HCT116 (cell line): ENCODE measurements around the gene OPHN1.

Source experiments
- CTCF ChIP-seq, 3 experiments: fragments of 200-600 bp in 1 of 3; sonication (generic) in 1 of 3; IDR thresholded peaks in 2 of 3; conservative IDR thresholded peaks in 1 of 3; 2 replicates each; pipeline ENCODE4 v1.5.1; 2012 to 2017; ENCODE audit warnings: low read depth in 2 of 3, low read length in 2 of 3, antibody characterized with exemption in 1 of 3, borderline replicate concordance in 1 of 3, control low read depth in 1 of 3, mild to moderate bottlenecking in 1 of 3, mixed read lengths in 1 of 3, mixed run types in 1 of 3, moderate library complexity in 1 of 3; ENCODE audit not compliant: insufficient read depth in 1 of 3
- EZH2 ChIP-seq: fragments of 200-600 bp; sonication (generic); IDR thresholded peaks from 2 replicates; pipeline ENCODE4 v1.6.1; 2017; ENCODE audit warnings: antibody characterized with exemption, mixed run types
- EZH2phosphoT487 ChIP-seq: fragments of 200-600 bp; IDR thresholded peaks from 2 replicates; pipeline ENCODE4 v1.6.1; 2018; ENCODE audit warnings: antibody characterized with exemption, borderline replicate concordance
- MAX ChIP-seq: IDR thresholded peaks from 2 replicates; pipeline ENCODE4 v1.6.1; 2012
- POLR2A ChIP-seq: IDR thresholded peaks from 2 replicates; pipeline ENCODE4 v1.7.0; 2011; ENCODE audit warnings: borderline replicate concordance; ENCODE audit not compliant: insufficient read depth, insufficient read length; ENCODE audit errors: extremely low read depth
- POLR2AphosphoS5 ChIP-seq: IDR thresholded peaks from 2 replicates; pipeline ENCODE4 v1.6.1; 2011; ENCODE audit warnings: mild to moderate bottlenecking, low read depth, low read length, moderate library complexity
- SIN3A ChIP-seq: IDR thresholded peaks from 2 replicates; pipeline ENCODE4 v1.6.1; 2012; ENCODE audit warnings: low read depth
- SRF ChIP-seq: IDR thresholded peaks from 2 replicates; pipeline ENCODE4 v1.6.1; 2012; ENCODE audit warnings: low read depth
- TCF7L2 ChIP-seq: IDR thresholded peaks from 2 replicates; pipeline ENCODE4 v1.7.0; 2011; ENCODE audit warnings: borderline replicate concordance, inconsistent platforms; ENCODE audit not compliant: insufficient read depth, insufficient read length; ENCODE audit errors: extremely low read depth
- YY1 ChIP-seq: IDR thresholded peaks from 2 replicates; pipeline ENCODE4 v1.6.1; 2011; ENCODE audit warnings: low read length, low read depth, moderate library complexity, mild to moderate bottlenecking; ENCODE audit not compliant: insufficient replicate concordance; ENCODE audit errors: extremely low read depth
- ZFX ChIP-seq: fragments of 450-650 bp; IDR thresholded peaks from 2 replicates; pipeline ENCODE4 v1.6.1; 2017
- TF ChIP-seq, protein P1 (sequence below): IDR thresholded peaks from 2 replicates; pipeline ENCODE4 v1.6.1; 2011; ENCODE audit warnings: mild to moderate bottlenecking, low read length, moderate library complexity; ENCODE audit not compliant: insufficient replicate concordance; ENCODE audit errors: extremely low read depth
- TF ChIP-seq, protein P2 (sequence below): IDR thresholded peaks from 2 replicates; pipeline ENCODE4 v1.6.1; 2012

- TF ChIP-seq CTCF (IDR thresholded peaks at IDR 0.05 in 2 of 3, conservative IDR thresholded peaks at IDR 0.05 in 1 of 3; ENCODE audit: borderline replicate concordance in 1 of 3, insufficient read depth in 1 of 3, low read depth in 2 of 3, low read length in 2 of 3) (no peak), EZH2 (no peak), POLR2A (no peak), MAX (no peak), TCF7L2 (no peak), SIN3A (no peak), SRF (no peak), POLR2AphosphoS5 (no peak), EZH2phosphoT487 (no peak), ZFX (no peak), YY1 (no peak)
- TF ChIP-seq, protein P1, sequence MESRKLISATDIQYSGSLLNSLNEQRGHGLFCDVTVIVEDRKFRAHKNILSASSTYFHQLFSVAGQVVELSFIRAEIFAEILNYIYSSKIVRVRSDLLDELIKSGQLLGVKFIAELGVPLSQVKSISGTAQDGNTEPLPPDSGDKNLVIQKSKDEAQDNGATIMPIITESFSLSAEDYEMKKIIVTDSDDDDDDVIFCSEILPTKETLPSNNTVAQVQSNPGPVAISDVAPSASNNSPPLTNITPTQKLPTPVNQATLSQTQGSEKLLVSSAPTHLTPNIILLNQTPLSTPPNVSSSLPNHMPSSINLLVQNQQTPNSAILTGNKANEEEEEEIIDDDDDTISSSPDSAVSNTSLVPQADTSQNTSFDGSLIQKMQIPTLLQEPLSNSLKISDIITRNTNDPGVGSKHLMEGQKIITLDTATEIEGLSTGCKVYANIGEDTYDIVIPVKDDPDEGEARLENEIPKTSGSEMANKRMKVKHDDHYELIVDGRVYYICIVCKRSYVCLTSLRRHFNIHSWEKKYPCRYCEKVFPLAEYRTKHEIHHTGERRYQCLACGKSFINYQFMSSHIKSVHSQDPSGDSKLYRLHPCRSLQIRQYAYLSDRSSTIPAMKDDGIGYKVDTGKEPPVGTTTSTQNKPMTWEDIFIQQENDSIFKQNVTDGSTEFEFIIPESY = no peak
- TF ChIP-seq, protein P2, sequence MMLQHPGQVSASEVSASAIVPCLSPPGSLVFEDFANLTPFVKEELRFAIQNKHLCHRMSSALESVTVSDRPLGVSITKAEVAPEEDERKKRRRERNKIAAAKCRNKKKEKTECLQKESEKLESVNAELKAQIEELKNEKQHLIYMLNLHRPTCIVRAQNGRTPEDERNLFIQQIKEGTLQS = no peak
Measured at GRCh38 chrX:68084765-68085164, 348.5 kb downstream of the OPHN1 start.
